GM13977 (cell line): ENCODE data around the gene CEBPG.

Experiments used
- DNase-seq: peaks from one replicate; pipeline ENCODE4 v3.0.0; 2012; ENCODE audit warnings: low spot score
- in situ Hi-C: fragments of 300-500 bp; cut with MboI; formaldehyde crosslinking; loops from one replicate; pipeline ENCODE4 v1.12.0; 2022; ENCODE audit warnings: low sequenced_read_pairs, low pct_unique_long_range_greater_than_20kb, mixed read lengths, inconsistent platforms; ENCODE audit not compliant: unreplicated experiment
- TF ChIP-seq, protein P1 (sequence below): IDR thresholded peaks from 2 replicates; pipeline ENCODE4 v1.5.1; 2012; ENCODE audit warnings: mild to moderate bottlenecking, control low read depth; ENCODE audit not compliant: insufficient read depth; ENCODE audit errors: extremely low read depth, missing control alignments

The CEBPG gene

DNA sequence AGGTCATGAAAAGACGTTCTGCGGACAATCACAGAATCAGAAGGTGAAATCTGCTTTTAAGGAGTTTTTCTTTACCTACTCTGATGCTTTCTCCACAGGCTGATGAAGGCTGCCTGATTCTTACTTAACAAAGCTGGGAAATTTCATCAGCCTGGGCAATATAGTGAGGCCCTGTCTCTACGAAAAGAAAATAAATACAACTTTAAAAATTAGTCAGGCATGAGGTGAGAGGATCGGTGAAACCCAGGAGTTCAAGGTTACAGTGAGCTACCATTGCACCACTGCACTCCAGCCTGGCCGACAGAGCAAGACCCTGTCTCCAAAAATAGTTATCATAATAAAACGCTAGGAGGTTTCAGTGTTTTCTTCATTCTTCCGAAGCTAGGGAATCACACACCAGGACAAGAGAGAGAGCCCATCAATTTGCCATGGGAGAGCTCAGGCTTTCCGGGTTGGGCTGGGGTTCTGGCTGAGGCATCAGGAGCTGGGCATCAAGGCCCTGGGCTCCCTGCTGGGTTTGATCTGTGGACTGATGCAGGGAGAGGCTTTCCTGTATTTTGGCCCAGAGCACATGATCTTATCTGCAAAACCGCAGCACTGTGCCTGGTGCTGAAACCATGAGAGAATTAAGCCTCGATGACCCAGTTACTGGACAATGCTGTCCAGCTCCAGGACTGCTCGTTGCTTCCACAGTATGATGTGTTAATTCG, 25.1 kb upstream of the CEBPG start:
- in situ Hi-C loops = no loop called here
- no peak for DNase-seq
- TF ChIP-seq, protein P1, sequence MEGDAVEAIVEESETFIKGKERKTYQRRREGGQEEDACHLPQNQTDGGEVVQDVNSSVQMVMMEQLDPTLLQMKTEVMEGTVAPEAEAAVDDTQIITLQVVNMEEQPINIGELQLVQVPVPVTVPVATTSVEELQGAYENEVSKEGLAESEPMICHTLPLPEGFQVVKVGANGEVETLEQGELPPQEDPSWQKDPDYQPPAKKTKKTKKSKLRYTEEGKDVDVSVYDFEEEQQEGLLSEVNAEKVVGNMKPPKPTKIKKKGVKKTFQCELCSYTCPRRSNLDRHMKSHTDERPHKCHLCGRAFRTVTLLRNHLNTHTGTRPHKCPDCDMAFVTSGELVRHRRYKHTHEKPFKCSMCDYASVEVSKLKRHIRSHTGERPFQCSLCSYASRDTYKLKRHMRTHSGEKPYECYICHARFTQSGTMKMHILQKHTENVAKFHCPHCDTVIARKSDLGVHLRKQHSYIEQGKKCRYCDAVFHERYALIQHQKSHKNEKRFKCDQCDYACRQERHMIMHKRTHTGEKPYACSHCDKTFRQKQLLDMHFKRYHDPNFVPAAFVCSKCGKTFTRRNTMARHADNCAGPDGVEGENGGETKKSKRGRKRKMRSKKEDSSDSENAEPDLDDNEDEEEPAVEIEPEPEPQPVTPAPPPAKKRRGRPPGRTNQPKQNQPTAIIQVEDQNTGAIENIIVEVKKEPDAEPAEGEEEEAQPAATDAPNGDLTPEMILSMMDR = no peak

DNA sequence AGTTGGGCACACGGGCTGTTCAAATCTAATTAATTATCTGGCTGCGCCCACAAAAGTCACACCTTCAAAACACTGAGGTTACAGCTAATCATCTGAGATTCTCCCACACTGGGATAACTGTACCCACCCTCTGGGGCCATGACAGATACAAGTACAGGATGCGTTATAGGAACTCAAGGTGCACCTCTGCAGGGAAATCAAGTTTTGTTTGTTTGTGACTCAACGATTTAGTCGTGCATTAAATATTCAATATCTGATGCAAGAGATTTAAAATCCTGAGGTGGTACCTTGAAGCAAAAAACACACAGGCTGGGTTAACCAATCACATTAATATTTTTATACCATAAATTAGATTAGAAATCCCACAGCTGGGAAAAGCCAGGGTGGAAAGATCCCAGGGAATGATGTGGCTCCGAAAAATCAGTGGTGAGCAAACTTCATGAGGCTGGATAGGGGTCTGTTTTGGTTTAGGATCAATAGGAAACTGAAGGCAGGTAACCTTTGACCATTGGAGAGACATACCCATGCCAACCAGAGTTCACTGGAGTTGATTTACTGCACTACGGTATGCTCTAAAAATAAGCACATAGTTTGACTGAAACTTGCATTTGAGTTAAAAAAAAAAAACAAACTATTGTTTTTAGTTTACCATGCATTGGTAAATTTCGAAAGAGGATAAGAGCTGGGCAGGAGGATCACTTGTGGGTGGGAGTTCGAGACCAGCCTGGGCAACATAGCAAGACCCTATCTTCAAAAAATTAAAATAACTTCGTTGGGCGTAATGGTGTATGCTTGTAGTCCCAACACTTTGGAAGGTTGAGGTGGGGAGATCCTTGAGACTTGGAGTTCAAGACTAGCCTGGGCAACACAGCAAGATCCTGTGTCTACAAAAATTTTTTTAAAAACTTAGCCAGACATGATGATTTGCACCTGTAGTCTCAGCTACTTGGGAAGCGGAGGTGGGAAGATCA, 23.9 kb upstream of the CEBPG start:
- TF ChIP-seq, protein P1 = no peak
- DNase-seq = no peak
- in situ Hi-C loops = no loop called here

DNA sequence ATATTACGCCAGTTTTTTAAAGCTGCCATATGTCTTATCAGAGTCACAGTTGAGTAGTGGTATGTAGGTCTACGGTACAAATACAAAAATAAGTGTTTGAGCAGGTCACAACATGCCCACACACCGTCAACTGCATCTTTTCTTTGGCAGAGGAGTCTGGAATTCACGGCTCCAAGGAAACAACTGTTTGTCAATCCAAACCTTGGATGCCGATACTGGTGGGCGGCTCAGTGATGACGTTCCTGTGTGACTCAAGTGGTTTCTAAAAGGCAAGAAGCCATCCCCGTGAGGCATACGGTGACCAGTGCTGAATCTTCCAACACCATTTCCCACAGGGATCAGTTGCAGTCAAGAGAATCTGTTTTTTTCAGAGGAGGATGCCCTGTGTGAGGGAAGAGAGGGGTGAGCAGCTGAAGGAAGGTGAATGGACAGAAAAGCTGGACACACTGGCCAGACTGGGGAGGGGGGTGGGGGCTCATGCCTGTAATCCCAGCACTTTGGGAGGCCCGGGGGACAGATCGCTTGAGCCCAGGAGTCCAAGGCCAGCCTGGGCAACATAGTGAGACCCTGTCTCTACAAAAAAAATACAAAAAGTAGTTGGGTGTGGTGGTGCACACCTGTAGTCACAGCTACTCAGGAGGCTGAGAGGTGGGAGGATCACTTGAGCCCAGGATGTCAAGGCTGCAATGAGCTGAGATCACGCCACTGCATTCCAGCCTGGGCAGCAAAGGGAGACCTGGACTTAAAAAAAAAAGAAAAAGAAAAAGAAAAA, 22.8 kb upstream of the CEBPG start:
- TF ChIP-seq, protein P1 = no peak
- in situ Hi-C loops = no loop called here
- DNase-seq = no peak

DNA sequence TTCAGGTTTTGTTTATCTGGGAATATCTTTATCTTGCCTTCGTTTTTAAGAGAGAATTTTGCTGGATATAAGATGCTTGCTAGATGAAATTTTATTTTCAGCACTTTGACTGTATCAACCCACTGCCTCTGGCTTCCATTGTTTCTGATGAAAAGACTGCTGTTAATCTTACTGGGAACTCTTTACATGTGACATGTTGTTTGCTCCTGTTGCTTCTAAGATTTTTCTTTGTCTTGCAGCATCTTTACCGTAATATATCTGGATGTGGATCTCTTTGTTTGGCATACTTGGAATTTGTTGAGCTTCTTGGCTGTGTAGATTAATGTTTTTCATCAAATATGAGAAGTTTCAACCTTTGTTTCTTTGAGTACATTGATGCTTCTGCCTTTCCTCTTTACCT, 18.0 kb upstream of the CEBPG start:
- no peak for DNase-seq
- in situ Hi-C loops = no loop called here
- TF ChIP-seq, protein P1 = no peak

DNA sequence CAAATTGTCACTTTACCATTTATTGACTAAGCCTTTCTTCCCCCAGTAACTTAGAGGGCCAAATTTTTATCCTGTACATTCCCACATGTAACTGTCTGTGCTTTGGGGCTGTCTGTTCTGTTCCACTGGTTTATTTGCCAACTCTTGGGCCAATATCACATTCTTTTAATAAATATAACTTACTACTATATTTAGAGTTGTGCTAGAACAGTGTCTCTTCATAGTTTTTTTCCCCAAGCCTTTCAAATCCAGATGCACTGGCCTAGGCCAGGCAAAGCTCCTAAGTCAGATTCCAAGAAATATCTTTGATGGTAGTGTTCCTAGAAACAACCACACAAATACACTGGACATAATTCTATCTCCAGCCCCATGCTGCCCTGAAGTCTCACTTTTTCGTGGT, 16.0 kb upstream of the CEBPG start:
- in situ Hi-C loops = no loop called here
- TF ChIP-seq, protein P1 = no peak

DNA sequence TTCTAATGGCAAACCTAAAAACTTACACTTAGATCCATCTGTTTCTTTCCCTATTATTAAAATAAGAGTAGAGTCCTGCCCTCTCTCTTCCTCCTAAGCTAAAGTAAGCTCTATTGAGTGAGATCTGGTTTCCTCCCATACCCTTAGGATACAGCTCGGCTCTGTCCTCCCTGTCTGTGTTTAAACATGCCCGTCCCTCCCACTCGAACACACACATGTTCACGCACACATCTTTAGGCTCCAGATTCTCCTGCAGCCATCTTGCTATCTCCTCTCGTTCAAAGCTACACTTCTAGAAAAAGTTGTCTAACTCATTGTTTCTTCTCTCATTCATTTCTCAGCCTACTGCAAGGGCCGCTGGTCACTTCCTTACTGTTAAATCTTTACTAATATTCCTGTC, 15.1 kb upstream of the CEBPG start:
- DNase-seq = no peak
- in situ Hi-C loops = no loop called here
- TF ChIP-seq, protein P1 = no peak

More for the DNA sequence above, 16.0 kb upstream of the CEBPG start:
- DNase-seq = no peak
